ENCODE measurements around the gene SUSD5. TPM values are rescaled to one million over a fixed set of nuclear protein-coding genes. Genes with fewer than 3 reads are reported as not detected.

Gene SUSD5
- total RNA-seq, 1 experiment from 2014 or later, result 16.3 TPM

- in situ Hi-C loops (cut with HindIII; ENCODE audit: low pct_unique_long_range_greater_than_20kb, low sequenced_read_pairs) (no loop called here), intact Hi-C loops (cut with micrococcal nuclease; ENCODE audit: unreplicated experiment) (no loop called here)
- ChIA-PET POLR2A (no interaction called here), CTCF (no interaction called here)
- DNase-seq (ENCODE audit: low read depth, low spot score) (no peak), ATAC-seq (no peak)
- no peaks in the 10 kb centered on the region for H3K9me3 ChIP-seq (ENCODE audit: control insufficient read depth, insufficient read depth, low read depth, low read length)
- BruUV-seq (replicated peaks), result no TSS peak
- TF ChIP-seq SIN3A (IDR thresholded peaks at IDR 0.05; ENCODE audit: borderline replicate concordance, insufficient read depth, low read depth, low read length) (no peak), CTCF (IDR thresholded peaks at IDR 0.05) (no peak), TCF7L2 (IDR thresholded peaks at IDR 0.05; ENCODE audit: low read depth, low read length) (no peak), POLR2AphosphoS5 (IDR thresholded peaks at IDR 0.05; ENCODE audit: low read depth, low read length) (no peak), REST (IDR thresholded peaks at IDR 0.05; ENCODE audit: insufficient read depth in 1 of 2, low read depth in 2 of 2, low read length in 1 of 2) (no peak)
- H3K27ac ChIP-seq (ENCODE audit: low read length), result peak overlapping the region; percentile 82
- H3K27me3 ChIP-seq (ENCODE audit: control insufficient read depth, insufficient read depth, low read length), result no peaks in the 10 kb centered on the region
- H3K4me3 ChIP-seq (ENCODE audit: low read depth in 2 of 2, low read length in 2 of 2), result peak overlapping the region; percentile 67 to 76
- no peaks in the 10 kb centered on the region; the same call in 1 of the 2 replicates for H3K36me3 ChIP-seq (ENCODE audit: control insufficient read depth, insufficient read depth, low read length)
- peaks cover 4% of the 10 kb centered on the region for H3K4me1 ChIP-seq (ENCODE audit: control insufficient read depth, insufficient read depth, low read length)
These were observed 103.4 kb downstream of the SUSD5 start for GRCh38 chr3:33115024-33115768.

- H3K36me3 ChIP-seq (ENCODE audit: control insufficient read depth, insufficient read depth, low read length), result no peaks in the 10 kb centered on the region; the same call in 1 of the 2 replicates
- no TSS peak for BruUV-seq (replicated peaks)
- H3K9me3 ChIP-seq (ENCODE audit: control insufficient read depth, insufficient read depth, low read depth, low read length), result no peaks in the 10 kb centered on the region
- no peaks in the 10 kb centered on the region for H3K27me3 ChIP-seq (ENCODE audit: control insufficient read depth, insufficient read depth, low read length)
- POLR2A ChIA-PET, result no interaction called here
- H3K4me1 ChIP-seq (ENCODE audit: control insufficient read depth, insufficient read depth, low read length), result peaks cover 4% of the 10 kb centered on the region
- H3K27ac ChIP-seq (ENCODE audit: low read length), result peak overlapping the region; percentile 82
- DNase-seq (ENCODE audit: low read depth, low spot score) (no peak), ATAC-seq (no peak)
- TF ChIP-seq SIN3A (IDR thresholded peaks at IDR 0.05; ENCODE audit: borderline replicate concordance, insufficient read depth, low read depth, low read length) (no peak), REST (IDR thresholded peaks at IDR 0.05; ENCODE audit: insufficient read depth in 1 of 2, low read depth in 2 of 2, low read length in 1 of 2) (no peak), CTCF (IDR thresholded peaks at IDR 0.05) (no peak), TCF7L2 (IDR thresholded peaks at IDR 0.05; ENCODE audit: low read depth, low read length) (no peak), POLR2AphosphoS5 (IDR thresholded peaks at IDR 0.05; ENCODE audit: low read depth, low read length) (no peak)
- intact Hi-C loops (cut with micrococcal nuclease; ENCODE audit: unreplicated experiment) (no loop called here), in situ Hi-C loops (cut with HindIII; ENCODE audit: low pct_unique_long_range_greater_than_20kb, low sequenced_read_pairs) (no loop called here)
- peak overlapping the region; percentile 67 to 76 for H3K4me3 ChIP-seq (ENCODE audit: low read depth in 2 of 2, low read length in 2 of 2)
- CTCF ChIA-PET, result no interaction called here
These were observed 104.0 kb downstream of the SUSD5 start for GRCh38 chr3:33114622-33115023.
